ENCODE results near the gene DNAJC1. TPM values are rescaled to one million over a fixed set of nuclear protein-coding genes. Genes with fewer than 3 reads are reported as not detected.

DNAJC1 gene
- total RNA-seq, 1 experiment from 2014 or later, result 57.8 TPM

GRCh38 chr10:21927631-21928353 is 75.7 kb downstream of the DNAJC1 start:
- intact Hi-C loops (cut with micrococcal nuclease), result no loop called here
- TF ChIP-seq CTCF (IDR thresholded peaks at IDR 0.05; ENCODE audit: unreplicated experiment), result no peak
- Mint-ChIP-seq H3K27me3 (ENCODE audit: insufficient read depth, unreplicated experiment) (no peaks in the 10 kb centered on the region), H3K9me3 (ENCODE audit: unreplicated experiment) (no peaks in the 10 kb centered on the region), H3K4me1 (ENCODE audit: insufficient read depth, unreplicated experiment) (peaks cover 14% of the 10 kb centered on the region), H3K27ac (ENCODE audit: low read depth, unreplicated experiment) (peak overlapping the region; percentile 70), H3K4me3 (ENCODE audit: unreplicated experiment) (peak overlapping the region; percentile 46), H3K36me3 (ENCODE audit: insufficient read depth, unreplicated experiment) (peaks cover 4% of the 10 kb centered on the region)
- DNase-seq (ENCODE audit: unreplicated experiment), result peak; percentile 28
- TSS peak; percentile 33 for BruUV-seq (replicated peaks)
- ChIA-PET CTCF (interaction anchor here (0.6 to 0.8 kb wide), 2 partner anchors 61 to 1843 kb away, joined by 3 to 6 read pairs; no protein-coding TSS in a partner anchor), POLR2A (interaction anchor here (0.5 to 2.8 kb wide), 6 partner anchors 17 to 416 kb away, joined by 3 to 8 read pairs (median 4); partner anchors contain the start of gene SKIDA1)

GRCh38 chr10:21926949-21927348 is 76.6 kb downstream of the DNAJC1 start:
- no TSS peak for BruUV-seq (replicated peaks)

GRCh38 chr10:21926358-21926925 is 77.1 kb downstream of the DNAJC1 start:
- Mint-ChIP-seq H3K27ac (ENCODE audit: low read depth, unreplicated experiment) (peak overlapping the region; percentile 70), H3K36me3 (ENCODE audit: insufficient read depth, unreplicated experiment) (peaks cover 4% of the 10 kb centered on the region), H3K9me3 (ENCODE audit: unreplicated experiment) (no peaks in the 10 kb centered on the region), H3K4me3 (ENCODE audit: unreplicated experiment) (peak overlapping the region; percentile 46), H3K27me3 (ENCODE audit: insufficient read depth, unreplicated experiment) (no peaks in the 10 kb centered on the region), H3K4me1 (ENCODE audit: insufficient read depth, unreplicated experiment) (peaks cover 14% of the 10 kb centered on the region)
- DNase-seq (ENCODE audit: unreplicated experiment), result peak; percentile 47
- ChIA-PET POLR2A (interaction anchor here (0.6 to 2.8 kb wide), 10 partner anchors 15 to 1173 kb away, joined by 3 to 8 read pairs (median 3); partner anchors contain the start of gene SKIDA1), CTCF (interaction anchor here (0.5 to 1.1 kb wide), 3 partner anchors 18 to 253 kb away, joined by 4 to 6 read pairs (median 6); no protein-coding TSS in a partner anchor)
- no peak for TF ChIP-seq CTCF (IDR thresholded peaks at IDR 0.05; ENCODE audit: unreplicated experiment)
- BruUV-seq (replicated peaks), result no TSS peak
- intact Hi-C loops (cut with micrococcal nuclease), result no loop called here

More at GRCh38 chr10:21926949-21927348, 76.6 kb downstream of the DNAJC1 start:
- no peak for TF ChIP-seq CTCF (IDR thresholded peaks at IDR 0.05; ENCODE audit: unreplicated experiment)
- Mint-ChIP-seq H3K27ac (ENCODE audit: low read depth, unreplicated experiment) (peak overlapping the region; percentile 70), H3K9me3 (ENCODE audit: unreplicated experiment) (no peaks in the 10 kb centered on the region), H3K36me3 (ENCODE audit: insufficient read depth, unreplicated experiment) (peaks cover 4% of the 10 kb centered on the region), H3K27me3 (ENCODE audit: insufficient read depth, unreplicated experiment) (no peaks in the 10 kb centered on the region), H3K4me3 (ENCODE audit: unreplicated experiment) (peak overlapping the region; percentile 46), H3K4me1 (ENCODE audit: insufficient read depth, unreplicated experiment) (peaks cover 14% of the 10 kb centered on the region)
- DNase-seq (ENCODE audit: unreplicated experiment), result peak; percentile 92
- ChIA-PET POLR2A (interaction anchor here (0.6 to 2.8 kb wide), 8 partner anchors 16 to 1172 kb away, joined by 3 to 8 read pairs (median 3); partner anchors contain the start of gene SKIDA1), CTCF (interaction anchor here (0.5 to 0.8 kb wide), 2 partner anchors 62 to 254 kb away, joined by 4 to 6 read pairs; no protein-coding TSS in a partner anchor)
- intact Hi-C loops (cut with micrococcal nuclease), result no loop called here

GRCh38 chr10:21925851-21926250 is 77.7 kb downstream of the DNAJC1 start:
- POLR2A ChIA-PET, result interaction anchor here (0.6 to 1.7 kb wide), 5 partner anchors 57 to 1173 kb away, joined by 3 to 4 read pairs (median 3); partner anchors contain the start of gene SKIDA1
- CTCF ChIA-PET, result interaction anchor here (1.1 kb wide), 1 partner anchor 19 kb away, joined by 6 read pairs; no protein-coding TSS in a partner anchor

More at GRCh38 chr10:21925851-21926250, 77.7 kb downstream of the DNAJC1 start:
- BruUV-seq (replicated peaks), result no TSS peak
- Mint-ChIP-seq H3K4me3 (ENCODE audit: unreplicated experiment) (no peak overlapping the region), H3K4me1 (ENCODE audit: insufficient read depth, unreplicated experiment) (peaks cover 14% of the 10 kb centered on the region), H3K27me3 (ENCODE audit: insufficient read depth, unreplicated experiment) (no peaks in the 10 kb centered on the region), H3K27ac (ENCODE audit: low read depth, unreplicated experiment) (no peak overlapping the region), H3K9me3 (ENCODE audit: unreplicated experiment) (no peaks in the 10 kb centered on the region), H3K36me3 (ENCODE audit: insufficient read depth, unreplicated experiment) (peaks cover 4% of the 10 kb centered on the region)
- DNase-seq (ENCODE audit: unreplicated experiment), result no peak
- TF ChIP-seq CTCF (IDR thresholded peaks at IDR 0.05; ENCODE audit: unreplicated experiment), result no peak
- intact Hi-C loops (cut with micrococcal nuclease), result no loop called here

All from MCF 10A (cell line).